Fibroblast of skin of right quadriceps (primary cell): ENCODE data around the gene ZNRF3.
"Not testable (repeated sequence)": the region's sequence is repeated elsewhere in the genome, so short reads cannot be mapped to it uniquely, and the experiment has no call there.

Experiments used
- DNase-seq: peaks from one replicate; pipeline ENCODE4 v3.0.0-alpha.2; 2013

The ZNRF3 gene

GRCh38 chr22:28989035-28989464 is 105.7 kb downstream of the ZNRF3 start:
- peak; percentile 21 for DNase-seq

GRCh38 chr22:28989484-28989883 is 106.1 kb downstream of the ZNRF3 start:
- peak; percentile 25 for DNase-seq

- DNase-seq = no peak
These were observed 106.5 kb downstream of the ZNRF3 start for GRCh38 chr22:28989912-28990311.

GRCh38 chr22:28992565-28993356 is 109.4 kb downstream of the ZNRF3 start:
- DNase-seq = no peak

- no peak for DNase-seq
These were observed 111.2 kb downstream of the ZNRF3 start for GRCh38 chr22:28994522-28994921.

- no peak for DNase-seq
These were observed 112.2 kb downstream of the ZNRF3 start for GRCh38 chr22:28995551-28995950.

- DNase-seq = no peak
These were observed 114.0 kb downstream of the ZNRF3 start for GRCh38 chr22:28997342-28997741.

- DNase-seq = no peak
These were observed 115.3 kb downstream of the ZNRF3 start for GRCh38 chr22:28998681-28999080.

- no peak for DNase-seq
These were observed 116.1 kb downstream of the ZNRF3 start for GRCh38 chr22:28999510-28999909.

GRCh38 chr22:28999919-29000556 is 116.7 kb downstream of the ZNRF3 start:
- peak; percentile 19 for DNase-seq

GRCh38 chr22:29000641-29001040 is 117.3 kb downstream of the ZNRF3 start:
- DNase-seq = no peak

- no peak for DNase-seq
These were observed 119.2 kb downstream of the ZNRF3 start for GRCh38 chr22:29002603-29003002.

- DNase-seq = no peak
These were observed 120.2 kb downstream of the ZNRF3 start for GRCh38 chr22:29003552-29003951.

- DNase-seq = no peak
These were observed 120.7 kb downstream of the ZNRF3 start for GRCh38 chr22:29003975-29004646.

GRCh38 chr22:29004647-29005371 is 121.4 kb downstream of the ZNRF3 start:
- peak; percentile 10 for DNase-seq

- not testable (repeated sequence) for DNase-seq
These were observed 122.4 kb downstream of the ZNRF3 start for GRCh38 chr22:29005754-29006153.

GRCh38 chr22:29006346-29006745 is 123.0 kb downstream of the ZNRF3 start:
- no peak for DNase-seq

- no peak for DNase-seq
These were observed 125.8 kb downstream of the ZNRF3 start for GRCh38 chr22:29009148-29009547.

GRCh38 chr22:29011240-29012100 is 128.1 kb downstream of the ZNRF3 start:
- no peak for DNase-seq

- DNase-seq = no peak
These were observed 128.7 kb downstream of the ZNRF3 start for GRCh38 chr22:29012101-29012433.

GRCh38 chr22:29012952-29013351 is 129.6 kb downstream of the ZNRF3 start:
- DNase-seq = no peak

- DNase-seq = no peak
These were observed 130.9 kb downstream of the ZNRF3 start for GRCh38 chr22:29014293-29014692.
